Jurkat, Clone E6-1 (cell line): ENCODE measurements around the gene KCNH4.
A peak's percentile ranks its signal among the peaks of the same experiment; 100 is the strongest.
"Not testable (repeated sequence)": the region's sequence is repeated elsewhere in the genome, so short reads cannot be mapped to it uniquely, and the experiment has no call there.

Source experiments
- DNase-seq: peaks from one replicate; pipeline ENCODE4 v3.0.0-alpha.2; 2011; ENCODE audit warnings: low read depth, low spot score
- H3K4me3 ChIP-seq: 2 replicates; pipeline ENCODE4 v1.5.1; 2011; ENCODE audit warnings: mild to moderate bottlenecking, low read length, control low read depth, moderate library complexity

KCNH4 gene

GRCh38 chr17:42198897-42199296 is 18.0 kb upstream of the KCNH4 start:
- DNase-seq: no peak
- H3K4me3 ChIP-seq: no peak overlapping the region

GRCh38 chr17:42197564-42198156 is 16.7 kb upstream of the KCNH4 start:
- H3K4me3 ChIP-seq: no peak overlapping the region
- DNase-seq: no peak

- DNase-seq: peak; percentile 86
- peak within 1 kb of the TSS; percentile 76 for H3K4me3 ChIP-seq
Observed at GRCh38 chr17:42193969-42194899, 13.3 kb upstream of the KCNH4 start, which contains the start of gene GHDC. GHDC (minus strand) TSS chr17:42194494; CDS start chr17:42193581, 913 bp downstream.

GRCh38 chr17:42193216-42193968 is 12.4 kb upstream of the KCNH4 start:
- H3K4me3 ChIP-seq: peak overlapping the region; percentile 76
- DNase-seq: no peak

GRCh38 chr17:42192189-42193126 is 11.5 kb upstream of the KCNH4 start:
- no peak overlapping the region for H3K4me3 ChIP-seq
- no peak for DNase-seq

GRCh38 chr17:42191275-42191608 is 10.3 kb upstream of the KCNH4 start:
- no peak overlapping the region for H3K4me3 ChIP-seq
- no peak for DNase-seq

GRCh38 chr17:42190491-42191274 is 9.7 kb upstream of the KCNH4 start:
- H3K4me3 ChIP-seq: no peak overlapping the region
- no peak for DNase-seq

GRCh38 chr17:42189651-42189965 is 8.7 kb upstream of the KCNH4 start:
- H3K4me3 ChIP-seq: no peak overlapping the region
- no peak for DNase-seq

GRCh38 chr17:42188749-42189650 is 8.1 kb upstream of the KCNH4 start:
- peak; percentile 79 for DNase-seq
- H3K4me3 ChIP-seq: no peak overlapping the region

GRCh38 chr17:42187833-42188232 is 6.9 kb upstream of the KCNH4 start:
- no peak for DNase-seq
- no peak overlapping the region for H3K4me3 ChIP-seq

GRCh38 chr17:42186191-42186590 is 5.2 kb upstream of the KCNH4 start:
- H3K4me3 ChIP-seq, DNase-seq: not testable (repeated sequence)

GRCh38 chr17:42185621-42185930 is 4.6 kb upstream of the KCNH4 start:
- H3K4me3 ChIP-seq: no peak overlapping the region
- DNase-seq: no peak

GRCh38 chr17:42184713-42185620 is 4.0 kb upstream of the KCNH4 start, which contains the start of gene HCRT:
HCRT (minus strand) TSS chr17:42185452; CDS start chr17:42185365, 87 bp downstream.
- DNase-seq: no peak
- peak within 1 kb of the TSS; percentile 79 for H3K4me3 ChIP-seq

- DNase-seq: no peak
Observed at GRCh38 chr17:42183741-42184711, 3.1 kb upstream of the KCNH4 start.

More at GRCh38 chr17:42183741-42184711, 3.1 kb upstream of the KCNH4 start:
- peak overlapping the region; percentile 79 for H3K4me3 ChIP-seq
